GM18505 (cell line): ENCODE measurements around the gene ING3.

Experiments
- ATAC-seq: cut with Tn5 transposase; IDR thresholded peaks from one replicate; pipeline ENCODE4 v1.9.1; 2021; ENCODE audit not compliant: unreplicated experiment
- POLR2A ChIP-seq: IDR thresholded peaks from 4 replicates; pipeline ENCODE4 v1.6.1; 2011; ENCODE audit warnings: borderline replicate concordance; ENCODE audit not compliant: insufficient read depth, insufficient read length; ENCODE audit errors: extremely low read depth

Gene ING3, protein sequence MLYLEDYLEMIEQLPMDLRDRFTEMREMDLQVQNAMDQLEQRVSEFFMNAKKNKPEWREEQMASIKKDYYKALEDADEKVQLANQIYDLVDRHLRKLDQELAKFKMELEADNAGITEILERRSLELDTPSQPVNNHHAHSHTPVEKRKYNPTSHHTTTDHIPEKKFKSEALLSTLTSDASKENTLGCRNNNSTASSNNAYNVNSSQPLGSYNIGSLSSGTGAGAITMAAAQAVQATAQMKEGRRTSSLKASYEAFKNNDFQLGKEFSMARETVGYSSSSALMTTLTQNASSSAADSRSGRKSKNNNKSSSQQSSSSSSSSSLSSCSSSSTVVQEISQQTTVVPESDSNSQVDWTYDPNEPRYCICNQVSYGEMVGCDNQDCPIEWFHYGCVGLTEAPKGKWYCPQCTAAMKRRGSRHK

DNA sequence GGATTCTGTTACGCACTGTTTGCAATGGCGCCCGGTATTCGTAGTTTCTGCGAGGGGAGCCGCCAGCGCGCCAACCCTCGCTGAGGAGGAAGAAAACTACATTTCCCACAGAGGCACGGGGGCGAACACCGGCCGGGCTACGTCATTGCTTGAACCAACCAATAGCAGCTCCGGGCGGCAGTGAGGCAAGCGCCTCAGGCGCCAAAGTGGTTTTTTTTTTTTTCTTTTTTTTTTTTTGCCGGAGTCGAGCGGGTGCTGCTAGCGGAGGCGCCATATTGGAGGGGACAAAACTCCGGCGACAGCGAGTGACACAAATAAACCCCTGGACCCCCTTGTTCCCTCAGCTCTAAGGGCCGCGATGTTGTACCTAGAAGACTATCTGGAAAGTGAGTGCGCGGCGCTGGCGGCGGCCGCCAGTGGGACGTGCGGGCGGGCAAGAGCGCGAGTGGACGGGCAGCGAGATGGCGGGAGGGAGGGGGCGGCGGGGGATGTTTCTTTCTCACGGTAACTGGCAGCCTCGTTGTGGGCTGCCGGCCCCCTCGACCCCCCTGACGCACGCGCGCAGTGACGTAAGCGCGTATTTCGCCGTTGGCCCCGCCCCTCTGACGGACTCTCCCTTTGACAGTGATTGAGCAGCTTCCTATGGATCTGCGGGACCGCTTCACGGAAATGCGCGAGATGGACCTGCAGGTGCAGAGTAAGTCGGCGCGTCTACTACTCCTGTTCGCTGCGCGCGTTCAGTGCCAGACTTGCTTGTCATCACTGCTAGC is at the start of gene ING3:
Gene ING3 (plus strand): TSS at position 239 of the 770 bp plus-strand sequence. CDS start 120 bp downstream, at position 359.
- peak; percentile 97 for ATAC-seq
- TF ChIP-seq POLR2A, result peak; percentile 82

DNA sequence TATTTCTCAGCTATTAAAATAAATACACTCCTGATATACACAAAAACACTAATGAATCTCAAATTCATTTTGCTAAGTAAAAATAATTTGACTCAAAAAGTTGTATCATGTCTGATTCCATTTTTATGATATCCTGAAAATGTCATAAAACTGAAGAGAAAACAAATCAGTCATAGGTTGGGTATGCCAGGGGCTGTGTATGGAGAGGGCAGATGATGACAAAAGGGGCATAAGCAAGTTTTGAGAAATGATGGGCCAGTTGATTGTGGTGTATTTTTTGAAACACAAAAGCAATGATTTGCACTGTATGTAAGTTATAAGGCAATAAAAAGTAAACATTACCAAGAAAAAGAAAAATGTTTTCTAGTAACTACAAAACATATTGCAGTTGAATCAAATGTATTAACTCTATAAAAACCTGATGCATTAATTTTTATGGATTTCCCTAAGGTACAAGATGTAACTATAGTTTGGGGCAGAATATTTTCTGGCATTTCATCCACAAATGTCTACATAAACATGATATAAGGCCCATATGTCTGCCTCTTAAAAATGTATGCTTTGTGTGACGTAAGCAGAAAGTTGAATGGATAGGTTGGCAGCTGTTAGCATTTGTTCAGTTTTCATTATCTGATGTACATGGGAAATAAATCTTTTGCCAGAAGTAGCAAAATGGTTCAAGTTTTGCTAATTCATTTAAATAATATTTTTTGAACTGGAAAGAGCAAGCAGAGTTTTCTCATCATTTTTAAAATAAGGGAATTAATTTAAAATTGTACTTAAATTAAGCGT is 35.1 kb upstream of the ING3 start:
- no peak for ATAC-seq

DNA sequence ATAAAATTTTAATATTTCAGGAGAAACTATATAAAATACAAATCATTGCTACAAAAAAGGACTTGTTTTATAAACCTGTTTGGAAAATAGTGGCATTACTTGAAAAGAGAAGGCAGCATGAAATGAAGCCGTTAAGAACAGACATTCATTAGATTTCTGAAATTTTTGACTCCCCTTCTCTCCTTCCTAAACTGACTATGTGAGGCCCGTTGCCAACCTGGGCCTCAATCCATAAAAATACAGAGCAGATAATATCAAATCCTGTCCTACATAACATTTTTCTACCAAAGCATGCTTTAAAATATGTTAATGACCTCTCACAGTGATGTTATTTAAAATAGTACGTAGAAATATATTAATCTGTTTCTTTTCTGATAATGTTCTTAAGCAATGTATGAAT is 34.5 kb upstream of the ING3 start:
- no peak for TF ChIP-seq POLR2A
- no peak for ATAC-seq

More for the DNA sequence above, 35.1 kb upstream of the ING3 start:
- no peak for TF ChIP-seq POLR2A

DNA sequence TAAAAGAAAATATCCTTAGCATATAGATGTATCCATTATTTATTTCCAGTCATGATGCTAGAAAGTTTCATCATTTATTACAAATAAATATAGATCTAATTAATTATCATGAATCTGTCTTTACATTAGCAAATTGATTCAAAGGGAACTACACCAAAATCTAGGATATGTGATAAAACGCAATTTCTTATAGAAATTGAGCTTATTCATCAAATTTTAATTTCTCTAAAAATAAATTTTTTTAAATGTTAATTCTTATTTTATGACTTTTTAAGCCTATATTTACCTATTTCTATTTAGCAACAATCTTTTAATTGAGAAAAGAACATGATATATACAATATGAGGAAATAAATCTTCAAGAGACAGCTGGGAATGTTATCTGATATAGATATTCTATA is 34.0 kb upstream of the ING3 start:
- no peak for TF ChIP-seq POLR2A
- ATAC-seq, result no peak

DNA sequence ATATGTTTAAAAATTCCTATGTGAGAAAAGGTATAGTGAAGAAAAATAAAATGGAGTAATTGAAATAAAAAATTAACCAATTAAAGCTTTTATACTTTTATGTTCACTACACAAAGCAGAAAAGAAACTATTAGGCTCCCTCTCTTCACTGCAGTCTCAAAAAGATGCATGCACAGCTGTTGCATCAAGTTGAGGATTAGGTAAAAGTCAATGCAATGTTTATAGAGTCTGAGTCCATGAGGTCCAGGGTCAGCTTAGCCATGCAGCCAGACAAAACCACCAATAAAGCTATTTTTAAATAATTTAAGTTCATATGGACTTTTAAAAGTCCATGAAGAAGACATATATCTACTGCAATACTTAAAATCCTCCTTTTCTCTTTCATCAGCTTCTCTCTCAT is 31.1 kb upstream of the ING3 start:
- TF ChIP-seq POLR2A, result no peak
- ATAC-seq, result no peak

DNA sequence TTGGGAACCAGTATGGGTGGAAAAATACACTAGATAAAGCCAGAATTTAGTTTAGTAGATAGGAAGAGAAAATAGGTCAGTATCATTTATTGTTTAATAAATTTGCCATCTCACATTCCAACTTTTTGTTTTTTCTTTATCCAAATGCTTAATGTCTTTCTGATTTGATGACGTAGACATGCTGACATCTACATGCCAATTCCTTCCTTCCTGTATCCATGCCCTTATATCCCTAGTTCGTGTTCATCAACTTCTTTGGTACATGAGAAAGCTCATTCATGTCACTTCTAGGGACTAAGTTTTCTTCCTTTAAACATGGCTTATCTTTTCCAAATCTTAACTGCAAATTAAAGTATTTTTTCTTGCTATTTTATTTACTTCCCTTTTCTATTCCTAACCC is 30.5 kb upstream of the ING3 start:
- ATAC-seq, result no peak

DNA sequence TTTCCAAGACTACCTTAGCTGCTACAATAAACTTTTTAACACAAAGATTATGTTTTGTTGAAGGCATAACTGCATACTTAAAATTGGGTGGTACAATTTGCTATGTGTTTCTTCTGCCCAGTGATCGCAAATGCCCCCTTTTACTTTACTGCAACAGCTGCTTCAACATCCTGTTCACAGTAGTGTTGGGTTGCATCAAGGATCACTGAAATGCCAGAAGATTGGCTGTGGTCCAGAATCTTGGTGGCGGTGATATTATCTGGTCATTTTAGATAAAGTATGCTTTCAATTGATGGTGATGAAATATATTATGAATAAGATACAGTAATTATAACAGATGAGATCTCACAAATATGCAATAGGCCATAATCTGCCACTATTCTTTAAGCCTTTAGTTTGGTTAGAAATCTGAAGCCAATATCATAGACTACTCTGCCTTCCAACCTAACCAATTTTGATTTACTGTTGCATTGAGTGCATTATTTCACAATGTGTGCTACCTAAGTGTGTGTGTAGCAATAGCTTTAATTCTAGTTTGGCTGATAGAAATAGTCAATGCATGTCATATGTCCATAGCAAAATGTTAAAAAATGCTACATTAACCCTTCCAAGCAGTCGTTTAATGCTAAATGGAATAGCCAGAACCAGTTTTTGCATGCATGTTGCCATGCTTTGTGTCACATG is 29.8 kb upstream of the ING3 start:
- no peak for ATAC-seq
- no peak for TF ChIP-seq POLR2A

More for the DNA sequence above, 30.5 kb upstream of the ING3 start:
- TF ChIP-seq POLR2A, result no peak

DNA sequence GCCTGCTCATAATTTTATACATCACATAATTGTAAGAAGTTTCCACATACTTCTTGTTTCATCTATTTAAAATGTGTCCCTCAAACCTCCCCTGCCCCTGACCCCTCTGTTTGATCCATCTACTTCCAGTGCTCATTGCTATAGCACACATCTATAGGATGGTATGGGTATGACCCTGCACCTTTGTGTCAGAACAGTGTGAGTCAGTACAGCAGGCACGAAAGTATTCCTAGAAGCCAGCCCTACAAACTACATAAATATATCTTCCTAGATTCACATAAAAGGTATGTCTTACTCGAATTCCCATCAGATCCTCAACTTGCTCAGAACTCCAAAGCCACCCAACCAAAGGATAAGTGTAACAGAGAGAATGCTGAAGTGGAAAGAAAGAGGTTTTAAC is 25.7 kb upstream of the ING3 start:
- TF ChIP-seq POLR2A, result no peak
- no peak for ATAC-seq

DNA sequence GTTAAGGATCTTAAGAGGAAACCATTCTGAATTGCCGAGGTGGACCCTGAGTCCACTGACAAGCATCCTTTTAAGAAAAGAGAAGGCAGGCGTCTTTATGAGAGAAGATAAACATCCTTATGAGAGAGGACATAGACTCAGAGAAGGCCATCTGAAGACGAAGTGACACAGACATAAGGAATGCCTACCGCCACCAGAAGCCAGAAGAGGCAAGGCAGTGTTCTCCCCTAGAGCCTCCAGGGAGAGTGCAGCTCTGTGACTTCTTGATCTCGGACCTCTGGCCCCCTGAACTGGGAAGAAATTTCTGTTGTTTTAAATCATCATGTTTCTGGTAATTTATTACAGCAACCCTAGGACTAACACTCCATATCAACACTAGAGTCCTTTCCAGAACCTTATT is 25.2 kb upstream of the ING3 start:
- TF ChIP-seq POLR2A, result no peak
- no peak for ATAC-seq

DNA sequence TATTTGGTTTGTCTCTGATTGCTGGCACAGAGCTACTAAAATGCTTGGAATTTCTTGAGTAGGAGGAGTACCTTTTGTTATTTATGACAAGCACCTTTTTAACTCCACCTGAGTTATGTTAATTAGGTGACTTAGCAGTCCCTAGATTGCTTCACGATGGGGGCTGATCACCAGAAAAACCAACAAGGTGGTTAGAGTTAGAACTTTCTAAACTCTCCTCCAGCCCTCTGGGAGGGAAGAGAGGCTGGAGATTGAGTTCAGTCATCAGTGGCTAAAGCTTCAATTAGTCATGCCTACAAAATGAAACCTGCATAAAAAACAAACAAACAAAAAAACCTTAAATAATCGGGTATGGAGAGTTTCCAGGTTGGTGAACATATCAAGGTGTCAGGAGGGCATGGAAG is 23.6 kb upstream of the ING3 start:
- no peak for TF ChIP-seq POLR2A
- no peak for ATAC-seq

DNA sequence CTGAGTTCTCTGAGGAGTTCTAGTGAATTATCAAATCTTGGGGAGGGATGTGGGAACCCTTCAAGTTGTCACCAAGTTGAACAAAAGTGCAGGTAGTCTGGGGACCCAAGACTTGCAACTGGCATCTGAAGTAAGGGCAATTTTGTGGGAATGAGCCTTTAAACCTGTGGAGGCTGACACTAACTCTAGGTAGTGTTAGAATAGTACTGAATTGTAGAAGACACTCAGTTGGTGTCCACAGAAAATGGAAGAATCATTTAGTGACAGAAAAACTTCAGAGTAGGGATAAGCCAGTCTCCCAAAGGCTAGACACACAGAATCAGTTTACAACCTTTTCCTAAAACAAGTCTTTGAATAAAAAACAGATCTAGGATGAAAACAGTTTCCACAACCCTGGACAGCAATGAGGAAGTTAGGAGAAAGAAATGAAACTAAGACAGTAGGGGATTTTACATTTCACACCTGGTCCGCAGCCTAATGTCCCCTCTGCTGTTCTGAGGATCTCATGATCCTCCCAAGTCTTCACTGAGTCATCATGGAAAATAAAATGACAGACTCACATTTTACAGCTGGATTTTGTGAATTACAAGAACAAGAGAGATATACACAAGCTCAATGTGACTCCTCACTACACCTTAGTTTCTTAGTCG is 23.0 kb upstream of the ING3 start:
- no peak for TF ChIP-seq POLR2A
- peak; percentile 72 for ATAC-seq

DNA sequence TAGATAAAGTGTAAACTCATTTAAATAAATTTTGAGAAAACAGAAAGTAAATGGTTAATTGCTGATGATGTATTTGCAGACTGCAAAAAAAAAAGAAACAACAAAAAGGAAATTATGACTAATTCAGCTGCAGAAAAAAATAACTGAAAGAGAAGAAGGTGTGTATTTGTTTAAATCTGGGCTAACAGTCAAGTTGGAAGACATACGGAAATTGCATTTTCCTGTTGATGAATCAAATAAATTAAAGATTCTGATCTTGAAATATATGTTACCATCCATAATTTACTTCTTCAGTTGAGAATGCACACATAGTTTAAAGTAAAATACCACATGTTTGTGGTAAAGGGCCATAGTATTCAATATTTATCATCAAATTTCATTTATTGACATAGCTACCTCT is 19.3 kb upstream of the ING3 start:
- ATAC-seq, result no peak
- TF ChIP-seq POLR2A, result no peak
